NOMO-1 (cell line): ENCODE results near the gene RPL41.
"Not testable (repeated sequence)": the region's sequence is repeated elsewhere in the genome, so short reads cannot be mapped to it uniquely, and the experiment has no call there.

Experiments used
- DNase-seq, 2 experiments: peaks; one replicate each; lab custom pipeline; 2025; ENCODE audit not compliant: unreplicated experiment in 2 of 2; lab: John Stamatoyannopoulos, UW

The RPL41 gene

DNA sequence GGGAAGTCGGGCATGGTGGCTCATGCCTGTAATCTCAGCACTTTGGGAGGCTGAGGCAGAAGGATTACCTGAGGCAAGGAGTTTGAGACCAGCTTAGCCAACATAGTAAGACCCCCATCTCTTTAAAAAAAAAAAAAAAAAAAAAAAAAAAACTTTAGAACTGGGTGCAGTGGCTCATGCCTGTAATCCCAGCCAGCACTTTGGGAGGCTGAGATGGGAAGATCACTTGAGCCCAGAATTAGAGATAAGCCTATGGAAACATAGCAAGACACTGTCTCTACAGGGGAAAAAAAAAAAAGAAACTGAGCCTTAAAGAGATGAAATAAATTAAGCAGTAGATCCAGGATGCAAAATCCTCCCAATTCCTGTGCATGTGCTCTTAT, 13.8 kb upstream of the RPL41 start:
- no peak for DNase-seq

DNA sequence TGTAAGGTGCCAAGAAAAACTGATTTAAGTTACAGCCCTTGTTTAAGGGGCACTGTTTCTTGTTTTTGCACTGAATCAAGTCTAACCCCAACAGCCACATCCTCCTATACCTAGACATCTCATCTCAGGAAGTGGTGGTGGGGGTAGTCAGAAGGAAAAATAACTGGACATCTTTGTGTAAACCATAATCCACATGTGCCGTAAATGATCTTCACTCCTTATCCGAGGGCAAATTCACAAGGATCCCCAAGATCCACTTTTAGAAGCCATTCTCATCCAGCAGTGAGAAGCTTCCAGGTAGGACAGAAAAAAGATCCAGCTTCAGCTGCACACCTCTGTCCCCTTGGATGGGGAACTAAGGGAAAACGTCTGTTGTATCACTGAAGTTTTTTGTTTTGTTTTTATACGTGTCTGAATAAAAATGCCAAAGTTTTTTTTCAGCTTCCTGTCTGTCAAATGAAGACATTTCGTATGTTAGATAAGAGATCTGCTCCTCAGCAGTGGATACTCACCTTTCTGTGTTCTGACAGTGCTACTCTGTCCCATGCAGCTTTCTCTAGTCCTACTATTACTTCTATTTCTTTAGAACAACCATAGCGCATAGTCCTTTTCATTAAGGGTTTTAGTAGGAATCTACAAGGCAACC, 13.2 kb upstream of the RPL41 start:
- no peak for DNase-seq

DNA sequence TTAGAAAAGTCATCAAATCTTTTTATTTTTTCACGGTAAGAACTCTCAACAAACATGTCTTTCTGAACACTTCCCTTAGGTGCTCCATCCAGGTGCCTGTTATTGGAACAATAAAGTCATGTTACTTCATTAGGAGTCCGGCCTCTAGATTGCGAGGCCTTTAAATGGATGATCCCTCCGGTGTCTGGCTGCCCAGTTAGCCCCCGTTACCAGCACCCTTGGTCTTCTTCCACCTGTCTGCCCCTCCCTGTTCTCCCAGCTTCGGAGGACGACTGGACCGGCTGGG, 12.7 kb upstream of the RPL41 start:
- peak in 1 of 2 experiments; percentile 78 for DNase-seq

DNA sequence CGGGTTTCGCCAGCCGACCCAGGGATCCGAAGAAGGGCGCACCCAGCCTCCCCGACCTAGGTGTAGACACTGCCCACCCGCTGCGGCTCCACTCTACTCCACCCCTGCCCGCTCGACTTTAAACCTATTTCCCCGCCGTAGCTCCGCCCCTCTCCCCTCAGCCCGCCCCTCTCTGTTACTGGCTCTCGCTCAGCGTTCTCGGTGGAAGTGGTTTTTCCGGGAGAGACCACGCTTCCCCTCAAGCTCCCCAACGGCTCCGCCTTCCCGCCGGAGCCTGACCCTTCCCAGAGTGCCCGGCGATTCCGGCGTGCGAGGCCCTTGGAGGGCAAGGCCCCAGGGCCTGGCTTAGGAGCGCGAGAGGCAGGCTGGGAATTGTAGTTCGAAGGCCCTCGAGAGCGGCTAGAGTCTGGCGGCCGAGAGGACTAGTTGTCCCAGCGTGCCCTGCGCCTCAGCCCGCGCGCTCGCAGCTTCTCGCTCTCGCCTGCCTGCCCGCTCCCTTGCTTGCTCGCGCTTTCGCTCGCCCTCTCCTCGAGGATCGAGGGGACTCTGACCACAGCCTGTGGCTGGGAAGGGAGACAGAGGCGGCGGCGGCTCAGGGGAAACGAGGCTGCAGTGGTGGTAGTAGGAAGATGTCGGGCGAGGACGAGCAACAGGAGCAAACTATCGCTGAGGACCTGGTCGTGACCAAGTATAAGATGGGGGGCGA, 12.2 kb upstream of the RPL41 start, which contains the start of gene PA2G4:
TSS of gene PA2G4 (plus strand) at position 451 of the 706 bp plus-strand sequence. CDS start at position 630, 179 bp downstream.
- DNase-seq, result peak; percentile 99 to 100

DNA sequence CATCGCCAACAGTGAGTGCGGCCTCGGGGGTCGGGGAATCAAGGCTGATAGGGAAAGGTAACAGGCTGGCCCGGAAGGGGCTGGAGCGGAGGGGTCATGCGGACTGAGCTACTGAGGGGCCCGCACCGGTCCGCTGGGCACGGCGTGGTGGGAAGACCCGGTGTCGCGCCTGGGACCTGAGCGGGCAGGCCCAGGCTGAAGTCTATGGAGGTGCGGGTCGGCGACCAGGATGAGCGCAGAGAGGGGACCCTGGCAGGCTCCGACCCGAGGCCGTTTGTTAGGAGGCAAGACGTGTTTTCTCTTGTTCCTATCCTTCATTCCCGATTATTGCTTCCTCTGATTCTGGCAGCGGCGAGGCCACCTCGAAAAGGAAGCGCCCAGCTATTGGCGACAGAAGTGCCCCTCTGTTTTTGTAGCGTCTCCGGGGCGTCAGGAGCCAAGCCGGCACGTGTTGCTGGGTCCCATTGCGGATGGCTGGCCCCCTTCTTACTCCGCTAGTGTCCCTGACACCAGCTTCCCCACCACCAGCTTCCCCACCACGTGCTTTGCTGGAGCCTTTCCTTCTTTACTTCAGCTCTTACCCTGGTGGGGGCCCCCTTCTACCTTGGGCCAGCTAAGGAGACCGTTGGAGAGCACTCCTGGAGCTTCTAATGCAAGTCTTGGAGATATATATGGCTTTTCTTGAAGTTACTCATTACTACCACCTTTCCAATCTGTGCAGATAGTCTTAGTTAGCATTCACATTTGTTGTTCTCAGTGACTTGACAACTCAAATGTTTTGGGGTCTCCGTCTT, 11.4 kb upstream of the RPL41 start:
- DNase-seq, result peak in 1 of 2 experiments; percentile 34

DNA sequence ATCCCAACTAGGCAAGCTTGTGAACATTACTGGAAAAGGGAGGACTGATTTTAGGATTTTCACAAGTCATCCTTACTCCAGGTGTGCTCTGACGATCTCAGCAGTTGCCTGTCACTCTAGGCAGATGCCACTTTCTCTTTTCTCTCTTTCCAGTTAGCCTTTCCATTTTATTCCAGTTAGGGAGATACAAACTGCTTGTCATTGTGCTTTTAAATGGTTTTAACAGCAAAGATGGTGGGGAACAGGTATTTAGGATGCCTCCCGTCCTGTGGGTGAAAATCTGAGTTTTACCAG, 10.9 kb upstream of the RPL41 start:
- no peak for DNase-seq

DNA sequence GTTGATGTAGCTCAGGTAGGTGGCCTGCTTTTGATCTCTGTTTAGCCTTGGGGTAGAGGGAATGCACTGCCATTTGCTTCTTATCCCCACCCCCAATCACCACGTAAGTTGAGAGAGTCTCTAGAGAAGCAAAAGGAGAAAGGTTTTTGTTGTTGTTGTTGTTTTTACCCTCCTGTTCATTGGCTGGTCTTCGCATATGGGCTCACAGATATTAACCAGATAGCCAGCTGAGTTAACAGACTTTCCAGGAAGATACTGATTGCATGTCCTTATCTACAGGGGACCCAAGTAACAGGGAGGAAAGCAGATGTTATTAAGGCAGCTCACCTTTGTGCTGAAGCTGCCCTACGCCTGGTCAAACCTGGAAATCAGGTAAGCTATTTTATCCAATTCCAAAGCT, 9.2 kb upstream of the RPL41 start:
- DNase-seq, result no peak

DNA sequence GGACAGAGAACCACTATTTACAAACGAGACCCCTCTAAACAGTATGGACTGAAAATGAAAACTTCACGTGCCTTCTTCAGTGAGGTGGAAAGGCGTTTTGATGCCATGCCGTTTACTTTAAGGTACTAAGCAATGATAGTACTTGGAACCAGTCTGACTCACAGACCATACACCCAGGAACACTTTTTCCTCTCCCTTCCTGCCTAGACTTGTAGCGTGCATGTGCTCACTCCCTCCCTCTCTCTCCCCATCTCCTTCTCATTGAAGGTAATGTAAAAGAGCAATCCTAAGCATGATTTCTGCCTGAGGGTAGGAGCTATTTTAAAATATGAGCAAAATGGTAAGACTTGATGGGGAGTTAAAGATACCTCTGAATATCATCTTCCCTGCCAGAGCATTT, 5.9 kb upstream of the RPL41 start:
- DNase-seq, result no peak

DNA sequence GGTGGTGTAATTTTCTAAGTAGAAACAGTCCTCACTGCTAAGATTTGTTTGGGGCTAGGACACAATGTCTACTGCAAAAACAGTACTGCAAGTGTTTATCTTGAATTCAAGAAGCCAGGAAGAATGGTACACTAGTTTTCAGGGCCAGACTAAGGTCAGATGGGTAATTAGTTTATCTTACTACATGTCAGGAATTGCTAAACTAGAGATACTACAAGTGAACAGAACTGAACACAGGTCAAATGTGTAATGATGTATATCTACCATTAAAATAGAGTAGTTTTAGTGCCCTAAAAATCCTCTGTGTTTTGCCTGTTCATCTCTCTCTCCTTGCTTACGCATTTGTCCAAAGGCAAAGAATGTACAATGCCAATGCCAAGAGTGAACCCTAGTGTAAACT, 2.3 kb upstream of the RPL41 start:
- DNase-seq, result no peak

DNA sequence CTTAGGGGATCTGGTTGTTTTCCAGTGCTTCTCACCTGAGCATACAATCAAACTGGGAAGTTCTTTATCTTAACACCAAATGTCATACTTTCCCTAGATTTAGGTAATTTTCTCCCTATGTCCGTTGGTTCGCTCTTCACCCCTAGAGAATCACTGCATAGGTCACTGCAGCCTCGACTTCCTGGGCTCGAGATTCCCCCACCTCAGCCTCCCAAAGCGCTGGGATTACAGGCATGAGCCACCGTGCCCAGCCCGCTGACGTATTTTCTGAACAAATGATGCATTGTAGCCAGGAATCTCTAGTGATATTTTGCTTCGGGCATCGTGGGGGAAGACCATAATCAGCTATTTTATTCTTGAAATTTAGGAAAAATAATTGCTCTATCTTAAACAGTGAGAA, 1.1 kb upstream of the RPL41 start:
- DNase-seq, result no peak

DNA sequence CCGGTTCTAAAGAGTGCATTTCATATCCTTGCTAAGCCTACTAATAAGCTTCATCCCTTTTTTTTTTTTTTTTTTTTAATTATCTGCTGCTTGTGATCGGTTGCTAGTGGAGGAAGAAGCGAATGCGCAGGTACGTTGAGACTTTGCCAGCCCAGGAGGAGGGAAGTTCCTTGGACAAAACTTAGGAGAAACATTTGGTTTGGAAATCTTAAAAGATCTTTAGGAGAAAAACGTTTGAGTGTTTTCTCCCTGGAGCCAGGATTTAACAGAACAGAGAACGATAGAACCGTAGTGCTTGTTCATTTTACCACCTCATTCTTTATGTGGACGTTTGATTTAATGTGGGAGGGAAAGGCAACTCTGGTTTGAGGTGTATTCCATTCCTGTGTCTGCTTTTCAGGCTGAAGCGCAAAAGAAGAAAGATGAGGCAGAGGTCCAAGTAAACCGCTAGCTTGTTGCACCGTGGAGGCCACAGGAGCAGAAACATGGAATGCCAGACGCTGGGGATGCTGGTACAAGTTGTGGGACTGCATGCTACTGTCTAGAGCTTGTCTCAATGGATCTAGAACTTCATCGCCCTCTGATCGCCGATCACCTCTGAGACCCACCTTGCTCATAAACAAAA, 761 bp downstream of the RPL41 start:
- DNase-seq, result not testable (repeated sequence)

DNA sequence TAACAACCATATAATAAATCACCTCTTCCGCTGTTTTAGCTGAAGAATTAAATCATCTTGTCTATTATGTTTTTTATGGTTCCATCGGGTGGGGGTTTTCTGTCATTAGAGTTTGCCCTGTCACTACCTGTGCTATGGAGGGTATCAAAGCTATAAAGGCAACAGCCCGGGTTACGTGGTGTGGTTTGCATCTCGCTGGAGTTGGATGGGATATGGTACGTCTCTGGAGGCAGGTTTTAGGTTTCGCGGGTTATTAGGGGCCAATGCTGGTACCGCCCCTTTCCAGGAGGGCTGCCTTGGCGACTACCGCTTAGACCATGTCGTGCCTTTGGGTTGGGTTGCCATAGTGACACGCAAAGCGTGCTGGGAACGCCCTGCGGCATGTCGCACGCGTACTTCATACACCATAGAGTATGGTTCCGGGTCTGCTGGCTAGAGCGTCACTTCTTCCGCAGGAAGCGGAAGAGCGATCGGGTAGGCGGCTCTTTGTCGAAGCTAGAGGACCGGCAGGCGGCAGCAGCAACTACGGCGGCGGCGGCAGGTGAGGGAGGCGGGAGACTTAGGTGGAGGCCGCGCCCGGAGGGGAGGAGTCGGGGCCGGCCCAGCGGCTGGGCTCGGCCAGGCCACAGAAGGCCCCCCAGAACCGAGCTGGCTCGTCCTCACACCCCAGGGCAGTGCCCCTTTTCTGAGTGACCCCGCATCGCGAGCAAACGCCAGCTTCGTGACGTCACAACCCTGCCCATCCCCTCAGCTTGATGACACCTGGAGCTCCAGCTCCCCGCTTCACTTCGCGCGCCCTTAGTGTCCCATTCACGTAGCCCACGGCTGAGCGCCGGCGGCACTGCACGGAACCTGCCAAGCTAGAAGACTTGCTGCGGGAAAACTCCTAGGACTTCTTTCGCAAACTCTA, 1.6 kb downstream of the RPL41 start, which contains the start of gene ZC3H10:
TSS of gene ZC3H10 (plus strand) at position 489 of the 910 bp plus-strand sequence. CDS start 2,297 bp downstream, outside the sequence.
- peak; percentile 98 to 100 for DNase-seq

DNA sequence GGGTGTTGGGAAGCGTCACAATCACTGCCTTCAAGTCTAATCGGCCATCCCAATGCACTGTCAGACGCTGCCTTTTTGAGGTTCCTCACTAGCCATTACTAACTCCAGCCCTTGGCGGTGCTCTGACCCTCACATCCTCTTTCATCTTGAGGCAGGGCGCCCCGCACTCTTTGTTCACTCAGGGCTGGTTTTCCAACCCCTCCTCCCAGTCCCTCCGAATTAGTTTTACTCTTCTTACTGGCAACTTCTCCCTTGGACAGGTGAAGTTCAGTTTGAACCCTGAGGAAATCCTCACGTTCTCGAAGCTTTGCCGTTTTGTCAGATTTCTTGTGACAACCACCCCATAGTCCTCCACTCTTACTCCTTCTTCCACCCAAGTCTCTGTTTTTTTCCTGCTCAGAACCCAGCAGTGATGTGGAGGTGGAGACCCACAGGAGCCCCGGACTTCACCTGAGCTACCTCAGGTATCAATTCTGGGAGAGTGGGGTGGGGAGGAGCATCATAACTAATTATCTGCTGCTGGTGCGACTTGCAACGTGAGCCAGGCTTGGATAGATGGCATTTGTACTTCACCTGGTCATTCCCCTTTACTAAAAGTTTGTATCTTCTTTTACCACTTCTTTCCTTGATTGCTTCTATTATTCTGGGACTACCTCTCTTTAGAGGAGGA, 2.4 kb downstream of the RPL41 start:
- peak in 1 of 2 experiments; percentile 66 for DNase-seq

DNA sequence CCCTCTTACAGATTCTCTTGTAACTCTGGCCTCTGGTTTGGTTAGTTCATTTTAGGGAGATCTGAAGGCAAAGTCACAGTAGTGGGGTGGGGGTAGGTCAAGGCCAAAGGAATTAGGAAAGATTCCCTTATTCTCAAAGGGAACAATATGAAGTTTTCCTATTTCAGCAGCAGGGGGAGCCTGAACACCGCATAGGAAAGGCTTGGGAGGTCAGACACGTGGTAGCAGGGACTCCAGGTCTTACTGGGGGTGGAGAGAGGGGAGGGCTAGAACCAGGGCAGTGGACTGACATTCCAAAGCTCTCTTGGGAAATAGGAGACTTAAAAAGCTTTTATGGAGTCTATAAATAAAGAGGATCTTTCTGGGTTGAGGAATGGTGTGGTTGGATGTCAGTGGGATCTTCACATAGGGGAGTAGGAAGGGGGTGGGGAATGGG, 2.9 kb downstream of the RPL41 start:
- DNase-seq, result peak; percentile 60 to 61

DNA sequence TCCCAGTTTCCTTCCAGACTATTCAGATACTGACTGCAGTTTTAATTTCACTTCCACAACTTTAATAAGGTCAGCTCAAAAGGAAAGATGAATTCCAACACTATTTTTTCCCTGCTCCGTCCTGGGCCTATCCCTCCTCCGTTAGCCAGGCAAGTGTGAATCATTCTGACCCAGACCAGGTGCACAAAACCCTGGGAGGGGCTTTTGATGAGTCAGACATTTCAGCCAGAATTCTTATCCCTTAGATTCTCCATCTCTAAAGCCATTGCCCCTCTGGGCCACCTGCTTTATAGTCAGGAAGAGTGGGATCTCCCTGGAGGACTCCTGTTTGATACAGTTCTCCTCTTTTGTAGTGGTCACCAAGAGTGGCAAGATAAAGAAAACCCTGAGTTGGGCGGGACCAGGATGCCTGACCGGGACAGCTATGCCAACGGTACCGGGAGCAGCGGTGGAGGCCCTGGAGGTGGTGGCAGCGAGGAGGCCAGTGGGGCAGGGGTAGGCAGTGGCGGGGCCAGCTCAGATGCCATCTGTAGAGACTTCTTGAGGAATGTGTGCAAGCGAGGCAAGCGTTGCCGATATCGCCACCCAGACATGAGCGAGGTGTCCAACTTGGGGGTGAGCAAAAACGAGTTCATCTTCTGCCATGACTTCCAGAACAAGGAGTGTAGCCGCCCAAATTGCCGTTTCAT, 3.9 kb downstream of the RPL41 start:
- no peak for DNase-seq

DNA sequence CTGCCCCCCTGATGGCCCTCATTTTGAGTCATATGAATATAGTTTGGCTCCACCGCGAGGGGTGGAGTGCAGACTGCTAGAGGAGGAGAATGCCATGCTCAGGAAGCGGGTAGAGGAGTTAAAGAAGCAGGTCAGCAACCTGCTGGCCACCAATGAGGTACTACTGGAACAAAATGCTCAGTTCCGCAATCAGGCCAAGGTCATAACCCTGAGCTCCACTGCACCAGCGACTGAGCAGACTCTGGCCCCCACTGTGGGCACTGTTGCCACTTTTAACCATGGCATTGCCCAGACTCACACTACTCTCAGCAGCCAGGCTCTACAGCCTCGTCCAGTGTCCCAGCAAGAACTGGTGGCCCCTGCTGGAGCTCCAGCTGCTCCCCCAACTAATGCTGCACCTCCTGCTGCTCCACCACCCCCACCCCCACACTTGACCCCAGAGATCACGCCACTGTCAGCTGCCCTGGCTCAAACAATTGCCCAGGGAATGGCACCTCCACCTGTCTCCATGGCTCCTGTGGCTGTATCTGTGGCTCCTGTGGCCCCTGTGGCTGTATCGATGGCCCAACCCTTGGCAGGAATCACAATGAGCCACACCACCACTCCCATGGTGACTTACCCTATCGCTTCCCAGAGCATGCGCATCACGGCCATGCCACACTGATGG, 4.9 kb downstream of the RPL41 start:
- no peak for DNase-seq

DNA sequence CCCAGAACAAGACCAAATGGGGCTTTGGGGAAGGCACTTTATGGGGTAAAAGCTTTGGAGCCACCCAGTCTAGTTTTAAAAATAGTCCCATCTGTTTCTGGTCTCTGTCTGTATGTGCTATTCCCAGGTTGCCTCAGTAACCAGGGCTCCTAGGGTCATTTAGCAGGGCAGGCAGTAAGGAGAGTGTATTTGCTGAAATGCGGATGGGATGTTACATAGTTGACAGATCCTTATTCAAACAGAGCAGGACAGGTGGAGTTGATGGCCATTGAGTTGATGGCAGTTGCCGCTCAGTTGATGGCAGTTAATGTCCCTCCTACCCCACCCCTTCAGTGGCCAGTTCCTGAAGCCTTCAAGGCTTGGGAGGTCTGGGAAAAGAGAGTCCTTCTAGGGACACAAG, 6.2 kb downstream of the RPL41 start:
- DNase-seq, result no peak

DNA sequence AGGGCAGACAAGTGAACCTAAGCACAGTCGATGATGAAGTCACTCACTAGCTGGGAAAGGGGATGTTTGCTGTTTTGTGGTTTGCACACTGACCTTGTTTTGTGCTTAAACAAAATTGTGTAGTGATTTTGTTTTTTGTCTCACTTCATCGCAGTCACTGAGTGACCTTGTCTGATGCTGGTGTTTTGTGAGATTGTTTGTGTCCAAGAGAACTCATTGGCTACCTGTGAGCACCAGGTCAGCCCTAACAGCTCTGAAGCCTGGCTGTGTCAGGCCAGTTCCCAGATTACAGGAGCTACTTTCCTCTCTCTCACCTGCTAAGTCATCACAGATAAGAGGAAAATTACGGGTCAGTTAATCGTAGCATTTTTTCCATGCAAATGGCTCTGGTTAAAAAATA, 7.7 kb downstream of the RPL41 start:
- DNase-seq, result no peak

DNA sequence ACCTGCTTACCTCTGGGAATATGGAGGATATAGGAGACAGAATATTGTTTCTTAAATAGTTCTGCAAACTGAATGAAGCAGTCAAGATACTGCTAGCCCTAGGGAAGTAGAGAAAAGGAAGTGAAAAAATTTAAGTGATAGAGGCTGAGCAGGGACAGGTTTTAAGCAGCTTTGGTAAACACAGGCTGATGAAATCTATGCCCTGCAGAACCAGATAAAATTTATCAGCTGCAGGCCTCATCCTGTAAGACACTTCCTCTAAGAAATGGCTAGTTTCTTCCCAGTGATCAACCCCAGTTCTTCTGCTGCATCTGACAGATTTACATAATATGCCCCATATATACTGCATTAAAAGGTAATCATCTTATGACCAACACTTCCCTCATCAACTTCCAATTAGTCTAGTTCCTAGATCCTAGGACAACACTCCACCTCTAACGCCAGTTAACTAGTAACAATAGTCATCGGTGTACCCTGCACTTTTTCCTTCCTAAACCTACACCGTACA, 10.4 kb downstream of the RPL41 start:
- peak; percentile 66 to 92 for DNase-seq
